Left renal pelvis (tissue), 4 donors: ENCODE measurements around the gene CARD9. TPM values are rescaled to one million over a fixed set of nuclear protein-coding genes. Genes with fewer than 3 reads are reported as not detected.

Source experiments
- polyA plus RNA-seq, 4 donors: library from polyadenylated mRNA; unstranded; fragments of 120-200 nt; gene quantifications; one replicate each; pipeline ENCODE4 v1.2.1, GENCODE V29; 2013; ENCODE audit not compliant: insufficient read length in 4 of 4

Gene CARD9
- polyA plus RNA-seq, 4 donors, result 1.2 to 2.9 (median 2.2) TPM

Other genes with a start within 250 kb of the CARD9 start
- not detected for gene LHX3, start 168.5 kb downstream of the CARD9 start, polyA plus RNA-seq
- 10 to 100 TPM; 14.3 to 20.6 (median 15.5) TPM for gene QSOX2, start 127.9 kb downstream of the CARD9 start, polyA plus RNA-seq
- 1 to 10 TPM in 3 of 4 donors, under 1 TPM in 1; 0.07 to 4.7 (median 2.2) TPM for gene CCDC187, start 69.6 kb downstream of the CARD9 start, polyA plus RNA-seq
- 10 to 100 TPM; 24.3 to 46.1 (median 29.6) TPM for gene GPSM1, start 46.1 kb downstream of the CARD9 start, polyA plus RNA-seq
- 10 to 100 TPM in 1 of 4 donors, 1 to 10 TPM in 3; 4.8 to 28.7 (median 6.2) TPM for gene DNLZ, start 9.9 kb downstream of the CARD9 start, polyA plus RNA-seq
- gene SNAPC4, start 26.5 kb upstream of the CARD9 start, polyA plus RNA-seq, result 10 to 100 TPM in 3 of 4 donors, 1 to 10 TPM in 1; 7.6 to 14.2 (median 12.3) TPM
- 10 to 100 TPM; 42.1 to 61.4 (median 46.4) TPM for gene ENTR1, start 36.9 kb upstream of the CARD9 start, polyA plus RNA-seq
- gene PMPCA, start 37.0 kb upstream of the CARD9 start, polyA plus RNA-seq, result 10 to 100 TPM; 38.7 to 70.2 (median 57.9) TPM
- gene INPP5E, start 66.2 kb upstream of the CARD9 start, polyA plus RNA-seq, result 10 to 100 TPM; 10.2 to 18.8 (median 13.1) TPM
- 10 to 100 TPM; 50.7 to 72.4 (median 60.7) TPM for gene SEC16A, start 109.4 kb upstream of the CARD9 start, polyA plus RNA-seq
- 10 to 100 TPM; 15.8 to 39.3 (median 25.7) TPM for gene NOTCH1, start 172.4 kb upstream of the CARD9 start, polyA plus RNA-seq